Ishikawa (cell line): ENCODE results near the gene THRB.

Experiments
- CEBPB ChIP-seq: IDR thresholded peaks from 2 replicates; pipeline ENCODE4 v1.6.1; 2012
- CREB1 ChIP-seq: IDR thresholded peaks from 2 replicates; pipeline ENCODE4 v1.6.1; 2012; ENCODE audit warnings: low read depth
- EGR1 ChIP-seq: IDR thresholded peaks from 2 replicates; pipeline ENCODE4 v1.6.1; 2012
- EP300 ChIP-seq: IDR thresholded peaks from 2 replicates; pipeline ENCODE4 v1.6.1; 2012; ENCODE audit warnings: borderline replicate concordance
- FOXM1 ChIP-seq: IDR thresholded peaks from 2 replicates; pipeline ENCODE4 v1.6.1; 2012; ENCODE audit warnings: low read depth, borderline replicate concordance
- NFIC ChIP-seq: IDR thresholded peaks from 2 replicates; pipeline ENCODE4 v1.6.1; 2012
- RAD21 ChIP-seq: IDR thresholded peaks from 2 replicates; pipeline ENCODE4 v1.6.1; 2012; ENCODE audit warnings: low read depth
- TAF1 ChIP-seq: IDR thresholded peaks from 2 replicates; pipeline ENCODE4 v1.6.1; 2012; ENCODE audit warnings: low read depth, mild to moderate bottlenecking
- TCF12 ChIP-seq: IDR thresholded peaks from 2 replicates; pipeline ENCODE4 v1.6.1; 2012; ENCODE audit warnings: low read depth
- TEAD4 ChIP-seq: IDR thresholded peaks from 2 replicates; pipeline ENCODE4 v1.6.1; 2012
- YY1 ChIP-seq: IDR thresholded peaks from 2 replicates; pipeline ENCODE4 v1.6.1; 2012; ENCODE audit warnings: low read depth
- ZBTB7A ChIP-seq: IDR thresholded peaks from 2 replicates; pipeline ENCODE4 v1.6.1; 2012; ENCODE audit warnings: low read depth
- TF ChIP-seq, protein P1 (sequence below): IDR thresholded peaks from 2 replicates; pipeline ENCODE4 v1.6.1; 2012
- TF ChIP-seq, protein P2 (sequence below): IDR thresholded peaks from 2 replicates; pipeline ENCODE4 v1.6.1; 2012; ENCODE audit warnings: low read depth, mild to moderate bottlenecking
- TF ChIP-seq, protein P3 (sequence below): IDR thresholded peaks from 2 replicates; pipeline ENCODE4 v1.6.1; 2012

The THRB gene

GRCh38 chr3:24232784-24233183, 261.9 kb downstream of the THRB start:
- TF ChIP-seq EP300 (no peak), CEBPB (no peak), TAF1 (no peak), YY1 (no peak), NFIC (no peak), CREB1 (no peak), EGR1 (no peak), ZBTB7A (no peak), TEAD4 (no peak), RAD21 (no peak), TCF12 (no peak), FOXM1 (no peak)
- TF ChIP-seq, protein P1, sequence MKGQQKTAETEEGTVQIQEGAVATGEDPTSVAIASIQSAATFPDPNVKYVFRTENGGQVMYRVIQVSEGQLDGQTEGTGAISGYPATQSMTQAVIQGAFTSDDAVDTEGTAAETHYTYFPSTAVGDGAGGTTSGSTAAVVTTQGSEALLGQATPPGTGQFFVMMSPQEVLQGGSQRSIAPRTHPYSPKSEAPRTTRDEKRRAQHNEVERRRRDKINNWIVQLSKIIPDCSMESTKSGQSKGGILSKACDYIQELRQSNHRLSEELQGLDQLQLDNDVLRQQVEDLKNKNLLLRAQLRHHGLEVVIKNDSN, result no peak
- TF ChIP-seq, protein P2, sequence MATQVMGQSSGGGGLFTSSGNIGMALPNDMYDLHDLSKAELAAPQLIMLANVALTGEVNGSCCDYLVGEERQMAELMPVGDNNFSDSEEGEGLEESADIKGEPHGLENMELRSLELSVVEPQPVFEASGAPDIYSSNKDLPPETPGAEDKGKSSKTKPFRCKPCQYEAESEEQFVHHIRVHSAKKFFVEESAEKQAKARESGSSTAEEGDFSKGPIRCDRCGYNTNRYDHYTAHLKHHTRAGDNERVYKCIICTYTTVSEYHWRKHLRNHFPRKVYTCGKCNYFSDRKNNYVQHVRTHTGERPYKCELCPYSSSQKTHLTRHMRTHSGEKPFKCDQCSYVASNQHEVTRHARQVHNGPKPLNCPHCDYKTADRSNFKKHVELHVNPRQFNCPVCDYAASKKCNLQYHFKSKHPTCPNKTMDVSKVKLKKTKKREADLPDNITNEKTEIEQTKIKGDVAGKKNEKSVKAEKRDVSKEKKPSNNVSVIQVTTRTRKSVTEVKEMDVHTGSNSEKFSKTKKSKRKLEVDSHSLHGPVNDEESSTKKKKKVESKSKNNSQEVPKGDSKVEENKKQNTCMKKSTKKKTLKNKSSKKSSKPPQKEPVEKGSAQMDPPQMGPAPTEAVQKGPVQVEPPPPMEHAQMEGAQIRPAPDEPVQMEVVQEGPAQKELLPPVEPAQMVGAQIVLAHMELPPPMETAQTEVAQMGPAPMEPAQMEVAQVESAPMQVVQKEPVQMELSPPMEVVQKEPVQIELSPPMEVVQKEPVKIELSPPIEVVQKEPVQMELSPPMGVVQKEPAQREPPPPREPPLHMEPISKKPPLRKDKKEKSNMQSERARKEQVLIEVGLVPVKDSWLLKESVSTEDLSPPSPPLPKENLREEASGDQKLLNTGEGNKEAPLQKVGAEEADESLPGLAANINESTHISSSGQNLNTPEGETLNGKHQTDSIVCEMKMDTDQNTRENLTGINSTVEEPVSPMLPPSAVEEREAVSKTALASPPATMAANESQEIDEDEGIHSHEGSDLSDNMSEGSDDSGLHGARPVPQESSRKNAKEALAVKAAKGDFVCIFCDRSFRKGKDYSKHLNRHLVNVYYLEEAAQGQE, result no peak
- TF ChIP-seq, protein P3, sequence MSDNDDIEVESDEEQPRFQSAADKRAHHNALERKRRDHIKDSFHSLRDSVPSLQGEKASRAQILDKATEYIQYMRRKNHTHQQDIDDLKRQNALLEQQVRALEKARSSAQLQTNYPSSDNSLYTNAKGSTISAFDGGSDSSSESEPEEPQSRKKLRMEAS, result no peak

DNA sequence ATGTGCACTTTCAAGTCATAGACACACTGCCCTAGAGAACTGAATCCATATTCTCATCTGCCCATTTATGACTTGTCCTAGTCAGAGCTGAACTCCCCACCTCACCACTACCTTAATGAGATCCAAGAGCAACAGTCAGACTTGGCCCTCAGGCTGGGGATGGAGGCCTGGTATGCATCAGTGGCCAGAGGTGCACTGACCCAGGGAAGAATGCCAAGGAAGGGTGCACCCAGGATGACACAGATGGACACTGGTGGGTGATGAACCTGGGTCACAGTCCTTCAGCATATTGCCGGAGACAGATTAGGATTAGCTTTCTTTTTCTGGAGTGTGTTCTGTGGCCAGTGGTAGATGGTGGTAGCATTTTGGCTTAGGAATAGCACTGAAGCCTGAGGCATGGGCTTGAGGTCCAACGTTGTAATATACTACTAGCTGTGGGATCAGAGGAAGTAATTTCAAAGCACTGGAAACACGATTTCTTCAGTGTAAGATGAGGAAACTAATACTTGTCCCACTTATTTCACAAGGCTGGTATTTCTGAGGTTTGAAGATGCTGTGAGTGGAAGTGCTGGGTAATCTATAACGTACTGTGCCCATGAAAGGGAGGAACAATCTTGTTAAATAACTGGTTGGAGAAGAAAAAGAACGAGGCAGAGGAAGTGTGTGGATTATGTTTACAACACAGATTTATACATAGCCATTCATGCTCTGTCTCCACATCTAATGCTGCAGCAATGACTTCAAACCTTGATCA, 265.0 kb downstream of the THRB start:
- TF ChIP-seq FOXM1, result no peak
- no peak for TF ChIP-seq TAF1
- no peak for TF ChIP-seq TEAD4
- TF ChIP-seq, protein P3, result no peak
- no peak for TF ChIP-seq EP300
- no peak for TF ChIP-seq RAD21
- no peak for TF ChIP-seq TCF12
- no peak for TF ChIP-seq CEBPB
- TF ChIP-seq, protein P1, result no peak
- TF ChIP-seq CREB1, result no peak

GRCh38 chr3:24227635-24228034, 267.0 kb downstream of the THRB start:
- TF ChIP-seq TCF12 (no peak), NFIC (no peak), YY1 (no peak), TEAD4 (no peak), EP300 (no peak), ZBTB7A (no peak), CEBPB (no peak), FOXM1 (no peak), EGR1 (no peak), CREB1 (no peak), TAF1 (no peak), RAD21 (no peak)
- TF ChIP-seq, protein P2, result no peak
- TF ChIP-seq, protein P3, result no peak
- TF ChIP-seq, protein P1, result no peak

DNA sequence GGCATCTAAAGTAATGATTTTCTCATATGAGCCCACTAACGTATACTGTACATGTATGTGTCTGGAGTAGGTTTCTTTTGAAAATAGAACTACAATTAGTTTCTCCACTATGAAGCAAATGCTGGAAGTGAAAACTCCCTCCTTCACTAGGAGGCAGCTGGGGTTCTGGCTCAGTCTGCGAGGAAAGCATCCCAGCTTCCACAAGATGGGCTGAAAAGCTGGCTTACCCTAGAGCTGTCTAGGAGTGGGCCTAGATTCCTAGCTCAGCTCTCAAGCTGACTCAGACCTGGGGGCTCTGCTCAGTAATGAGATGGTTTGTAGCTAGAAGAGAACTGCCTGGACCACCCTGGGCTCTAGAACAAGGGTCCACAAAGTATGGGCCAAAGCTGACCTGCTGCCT, 268.3 kb downstream of the THRB start:
- TF ChIP-seq, protein P2, result no peak
- no peak for TF ChIP-seq TEAD4
- TF ChIP-seq YY1, result no peak
- TF ChIP-seq, protein P1, result no peak
- TF ChIP-seq NFIC, result no peak
- TF ChIP-seq CEBPB, result no peak
- no peak for TF ChIP-seq FOXM1
- no peak for TF ChIP-seq EP300
- TF ChIP-seq ZBTB7A, result no peak
- TF ChIP-seq TCF12, result no peak
- TF ChIP-seq RAD21, result no peak
- no peak for TF ChIP-seq EGR1
- TF ChIP-seq, protein P3, result no peak
- no peak for TF ChIP-seq TAF1
- TF ChIP-seq CREB1, result no peak
